CD8-positive, alpha-beta memory T cell (primary cell): ENCODE measurements around the gene PSMG2. TPM values are rescaled to one million over a fixed set of nuclear protein-coding genes. Genes with fewer than 3 reads are reported as not detected.

ENCODE experiments used
- polyA plus RNA-seq: library from polyadenylated mRNA; unstranded; fragments of 300-500 nt; fragmentation: Illumina TruSeq; gene quantifications from one replicate; pipeline ENCODE4 v1.2.3, GENCODE V29; 2021
- total RNA-seq, 2 experiments: library from RNA; stranded (reverse); gene quantifications; one replicate each; pipeline ENCODE4 v1.2.3, GENCODE V29; 2021

PSMG2 gene
- total and polyA plus RNA-seq, 3 experiments from 2014 or later = 107 to 125 (median 116) TPM

Other genes with a start within 250 kb of the PSMG2 start
- gene SPIRE1, start 44.9 kb upstream of the PSMG2 start, total RNA-seq = 1 to 10 TPM; 8.1 to 9.9 TPM
- 2.2 TPM for gene SPIRE1, start 44.9 kb upstream of the PSMG2 start, polyA plus RNA-seq
- gene CEP76, start 319 bp upstream of the PSMG2 start, total RNA-seq = 10 to 100 TPM; 11.3 to 15.5 TPM
- gene CEP76, start 319 bp upstream of the PSMG2 start, polyA plus RNA-seq = 6.4 TPM
- 10 to 100 TPM; 52.6 to 60.3 TPM for gene PTPN2, start 181.2 kb downstream of the PSMG2 start, total RNA-seq
- 91.9 TPM for gene PTPN2, start 181.2 kb downstream of the PSMG2 start, polyA plus RNA-seq
- gene SEH1L, start 245.0 kb downstream of the PSMG2 start, total RNA-seq = 100 to 1,000 TPM; 132 to 141 TPM
- 25.9 TPM for gene SEH1L, start 245.0 kb downstream of the PSMG2 start, polyA plus RNA-seq